IMR-90 (cell line): Measurements from ENCODE around the gene KCNMB2.

Experiments used
- CEBPB ChIP-seq: IDR thresholded peaks from 2 replicates; pipeline ENCODE4 v1.6.1; 2012; ENCODE audit warnings: low read depth, low read length, improper control_type of control experiment
- CHD1 ChIP-seq: IDR thresholded peaks from 2 replicates; pipeline ENCODE4 v1.6.1; 2012; ENCODE audit warnings: low read depth, low read length, improper control_type of control experiment
- MAFK ChIP-seq: IDR thresholded peaks from 2 replicates; pipeline ENCODE4 v1.6.1; 2012; ENCODE audit warnings: low read depth, low read length, improper control_type of control experiment
- MAZ ChIP-seq: IDR thresholded peaks from 2 replicates; pipeline ENCODE4 v1.6.1; 2012; ENCODE audit warnings: low read depth, mild to moderate bottlenecking, low read length, improper control_type of control experiment, moderate library complexity, borderline replicate concordance
- MXI1 ChIP-seq: IDR thresholded peaks from 2 replicates; pipeline ENCODE4 v1.6.1; 2012; ENCODE audit warnings: low read depth, mild to moderate bottlenecking, low read length, moderate library complexity, borderline replicate concordance
- NFE2L2 ChIP-seq: fragments of 150-350 bp; IDR thresholded peaks from 2 replicates; pipeline ENCODE4 v1.6.1; 2016; ENCODE audit warnings: low read depth, mild to moderate bottlenecking, low read length
- POLR2A ChIP-seq: IDR thresholded peaks from 2 replicates; pipeline ENCODE4 v1.6.1; 2012; ENCODE audit warnings: mild to moderate bottlenecking, low read depth, low read length
- RAD21 ChIP-seq: IDR thresholded peaks from 2 replicates; pipeline ENCODE4 v1.6.1; 2012; ENCODE audit warnings: low read length, improper control_type of control experiment
- RCOR1 ChIP-seq: IDR thresholded peaks from 2 replicates; pipeline ENCODE4 v1.6.1; 2012; ENCODE audit warnings: mild to moderate bottlenecking, low read length, improper control_type of control experiment; ENCODE audit not compliant: insufficient replicate concordance
- RFX5 ChIP-seq: IDR thresholded peaks from 2 replicates; pipeline ENCODE4 v1.8.0; 2012; ENCODE audit warnings: low read depth, mild to moderate bottlenecking, low read length, moderate library complexity
- SMC3 ChIP-seq: fragments of 150-350 bp; IDR thresholded peaks from 2 replicates; pipeline ENCODE4 v1.6.1; 2016; ENCODE audit warnings: low read depth, mild to moderate bottlenecking, antibody characterized with exemption, low read length, moderate library complexity
- TF ChIP-seq, protein P1 (sequence below): conservative IDR thresholded peaks from 2 replicates; pipeline ENCODE4 v1.5.1; 2012; ENCODE audit warnings: mild to moderate bottlenecking, low read depth, low read length, improper control_type of control experiment
- TF ChIP-seq, protein P2 (sequence below): fragments of 150-350 bp; IDR thresholded peaks from 2 replicates; pipeline ENCODE4 v1.6.1; 2017; ENCODE audit warnings: mild to moderate bottlenecking, antibody characterized with exemption, low read length, low read depth

- TF ChIP-seq RCOR1 (no peak), CEBPB (no peak), RFX5 (no peak), MXI1 (no peak), MAFK (no peak), POLR2A (no peak), RAD21 (no peak), CHD1 (no peak), MAZ (no peak), NFE2L2 (no peak), SMC3 (no peak)
- TF ChIP-seq, protein P1, sequence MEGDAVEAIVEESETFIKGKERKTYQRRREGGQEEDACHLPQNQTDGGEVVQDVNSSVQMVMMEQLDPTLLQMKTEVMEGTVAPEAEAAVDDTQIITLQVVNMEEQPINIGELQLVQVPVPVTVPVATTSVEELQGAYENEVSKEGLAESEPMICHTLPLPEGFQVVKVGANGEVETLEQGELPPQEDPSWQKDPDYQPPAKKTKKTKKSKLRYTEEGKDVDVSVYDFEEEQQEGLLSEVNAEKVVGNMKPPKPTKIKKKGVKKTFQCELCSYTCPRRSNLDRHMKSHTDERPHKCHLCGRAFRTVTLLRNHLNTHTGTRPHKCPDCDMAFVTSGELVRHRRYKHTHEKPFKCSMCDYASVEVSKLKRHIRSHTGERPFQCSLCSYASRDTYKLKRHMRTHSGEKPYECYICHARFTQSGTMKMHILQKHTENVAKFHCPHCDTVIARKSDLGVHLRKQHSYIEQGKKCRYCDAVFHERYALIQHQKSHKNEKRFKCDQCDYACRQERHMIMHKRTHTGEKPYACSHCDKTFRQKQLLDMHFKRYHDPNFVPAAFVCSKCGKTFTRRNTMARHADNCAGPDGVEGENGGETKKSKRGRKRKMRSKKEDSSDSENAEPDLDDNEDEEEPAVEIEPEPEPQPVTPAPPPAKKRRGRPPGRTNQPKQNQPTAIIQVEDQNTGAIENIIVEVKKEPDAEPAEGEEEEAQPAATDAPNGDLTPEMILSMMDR, result no peak
- TF ChIP-seq, protein P2, sequence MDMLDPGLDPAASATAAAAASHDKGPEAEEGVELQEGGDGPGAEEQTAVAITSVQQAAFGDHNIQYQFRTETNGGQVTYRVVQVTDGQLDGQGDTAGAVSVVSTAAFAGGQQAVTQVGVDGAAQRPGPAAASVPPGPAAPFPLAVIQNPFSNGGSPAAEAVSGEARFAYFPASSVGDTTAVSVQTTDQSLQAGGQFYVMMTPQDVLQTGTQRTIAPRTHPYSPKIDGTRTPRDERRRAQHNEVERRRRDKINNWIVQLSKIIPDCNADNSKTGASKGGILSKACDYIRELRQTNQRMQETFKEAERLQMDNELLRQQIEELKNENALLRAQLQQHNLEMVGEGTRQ, result no peak
These were observed 149.3 kb downstream of the KCNMB2 start for GRCh38 chr3:178685591-178685906.
